GM10847 (cell line): ENCODE measurements around the gene TBC1D22A.

Experiments
- POLR2A ChIP-seq: IDR thresholded peaks from 2 replicates; pipeline ENCODE4 v1.6.1; 2011; ENCODE audit not compliant: insufficient read length; ENCODE audit errors: extremely low read depth

Gene TBC1D22A

GRCh38 chr22:46951350-46951749 is 188.9 kb downstream of the TBC1D22A start:
- no peak for TF ChIP-seq POLR2A

GRCh38 chr22:46951973-46952372 is 189.5 kb downstream of the TBC1D22A start:
- no peak for TF ChIP-seq POLR2A

GRCh38 chr22:46953968-46954765 is 191.7 kb downstream of the TBC1D22A start:
- no peak for TF ChIP-seq POLR2A

GRCh38 chr22:46954781-46955180 is 192.3 kb downstream of the TBC1D22A start:
- no peak for TF ChIP-seq POLR2A

GRCh38 chr22:46956498-46957215 is 194.2 kb downstream of the TBC1D22A start:
- no peak for TF ChIP-seq POLR2A

- TF ChIP-seq POLR2A = no peak
Observed at GRCh38 chr22:46957521-46957920, 195.1 kb downstream of the TBC1D22A start.

GRCh38 chr22:46958191-46958590 is 195.7 kb downstream of the TBC1D22A start:
- no peak for TF ChIP-seq POLR2A

GRCh38 chr22:46958658-46959057 is 196.2 kb downstream of the TBC1D22A start:
- no peak for TF ChIP-seq POLR2A

GRCh38 chr22:46959369-46959768 is 196.9 kb downstream of the TBC1D22A start:
- no peak for TF ChIP-seq POLR2A

- TF ChIP-seq POLR2A = no peak
Observed at GRCh38 chr22:46961591-46962295, 199.3 kb downstream of the TBC1D22A start.

- no peak for TF ChIP-seq POLR2A
Observed at GRCh38 chr22:46962406-46962805, 200.0 kb downstream of the TBC1D22A start.

- TF ChIP-seq POLR2A = no peak
Observed at GRCh38 chr22:46963672-46964545, 201.5 kb downstream of the TBC1D22A start.

- TF ChIP-seq POLR2A = no peak
Observed at GRCh38 chr22:46964773-46965550, 202.5 kb downstream of the TBC1D22A start.
